GM12878 (cell line): Measurements from ENCODE around the gene TIMM17A.

ENCODE experiments used
- DPF2 ChIP-seq: fragments of 450-650 bp; IDR thresholded peaks from 2 replicates; pipeline ENCODE4 v1.6.1; 2017; ENCODE audit warnings: mild to moderate bottlenecking
- SUPT20H ChIP-seq: IDR thresholded peaks from 2 replicates; pipeline ENCODE4 v1.6.1; 2011; ENCODE audit warnings: low read depth, mild to moderate bottlenecking, low read length, moderate library complexity, borderline replicate concordance; ENCODE audit not compliant: control insufficient read depth
- TAF1 ChIP-seq: IDR thresholded peaks from 2 replicates; pipeline ENCODE4 v1.6.1; 2011; ENCODE audit warnings: mild to moderate bottlenecking, low read depth, low read length, borderline replicate concordance
- TF ChIP-seq, protein P1 (sequence below), 3 experiments: IDR thresholded peaks in 2 of 3; conservative IDR thresholded peaks in 1 of 3; 2 replicates each; pipeline ENCODE4 v1.5.1; 2011; ENCODE audit warnings: low read depth in 3 of 3, low read length in 3 of 3, mild to moderate bottlenecking in 3 of 3, control low read depth in 2 of 3, moderate library complexity in 2 of 3, inconsistent platforms in 1 of 3, mixed read lengths in 1 of 3; ENCODE audit not compliant: control insufficient read depth in 2 of 3, insufficient read depth in 1 of 3; ENCODE audit errors: extremely low read depth in 1 of 3

DNA sequence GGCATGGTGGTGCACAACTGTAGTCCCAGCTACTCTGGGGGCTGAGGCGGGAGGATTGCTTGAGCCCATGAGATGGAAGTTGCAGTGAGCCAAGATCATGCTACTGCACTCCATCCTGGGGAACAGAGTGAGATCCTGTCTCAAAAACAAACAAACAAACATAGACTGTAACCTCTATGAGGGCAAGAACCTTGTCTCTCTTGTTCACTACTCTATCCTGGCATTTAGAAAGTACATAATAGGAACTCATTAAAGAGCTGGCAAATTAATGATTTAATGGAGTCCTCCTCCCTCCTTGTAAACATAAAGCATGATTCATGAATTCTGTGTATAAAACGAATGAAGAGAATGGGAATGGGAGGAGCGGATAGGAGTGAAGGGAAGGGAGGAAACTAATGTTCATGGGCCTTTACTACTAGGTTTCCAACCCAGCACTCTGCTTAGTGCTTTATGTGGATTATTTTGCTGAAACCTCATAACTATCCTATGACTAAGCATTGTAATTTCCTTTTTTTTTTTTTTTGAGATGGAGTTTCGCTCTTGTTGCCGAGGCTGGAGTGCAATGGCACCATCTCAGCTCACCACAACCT, 17.6 kb upstream of the TIMM17A start:
- TF ChIP-seq TAF1 (no peak), SUPT20H (no peak), DPF2 (no peak)
- TF ChIP-seq, protein P1, sequence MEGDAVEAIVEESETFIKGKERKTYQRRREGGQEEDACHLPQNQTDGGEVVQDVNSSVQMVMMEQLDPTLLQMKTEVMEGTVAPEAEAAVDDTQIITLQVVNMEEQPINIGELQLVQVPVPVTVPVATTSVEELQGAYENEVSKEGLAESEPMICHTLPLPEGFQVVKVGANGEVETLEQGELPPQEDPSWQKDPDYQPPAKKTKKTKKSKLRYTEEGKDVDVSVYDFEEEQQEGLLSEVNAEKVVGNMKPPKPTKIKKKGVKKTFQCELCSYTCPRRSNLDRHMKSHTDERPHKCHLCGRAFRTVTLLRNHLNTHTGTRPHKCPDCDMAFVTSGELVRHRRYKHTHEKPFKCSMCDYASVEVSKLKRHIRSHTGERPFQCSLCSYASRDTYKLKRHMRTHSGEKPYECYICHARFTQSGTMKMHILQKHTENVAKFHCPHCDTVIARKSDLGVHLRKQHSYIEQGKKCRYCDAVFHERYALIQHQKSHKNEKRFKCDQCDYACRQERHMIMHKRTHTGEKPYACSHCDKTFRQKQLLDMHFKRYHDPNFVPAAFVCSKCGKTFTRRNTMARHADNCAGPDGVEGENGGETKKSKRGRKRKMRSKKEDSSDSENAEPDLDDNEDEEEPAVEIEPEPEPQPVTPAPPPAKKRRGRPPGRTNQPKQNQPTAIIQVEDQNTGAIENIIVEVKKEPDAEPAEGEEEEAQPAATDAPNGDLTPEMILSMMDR (IDR thresholded peaks at IDR 0.05 in 2 of 3, conservative IDR thresholded peaks at IDR 0.05 in 1 of 3; ENCODE audit: control insufficient read depth in 2 of 3, extremely low read depth in 1 of 3, insufficient read depth in 1 of 3, low read depth in 3 of 3, low read length in 3 of 3) = no peak
